Activated T-helper 9 cell treated with anti-CD3 and anti-CD28 coated beads, Interleukin-2, amount 50 U/mL, for 16 hours (primary cell): ENCODE data around the gene PRICKLE2.

ENCODE experiments used
- DNase-seq: peaks from one replicate; pipeline ENCODE4 v3.0.0-alpha.2; 2020; ENCODE audit warnings: low read depth

The PRICKLE2 gene

GRCh38 chr3:64224826-64225610, at the start of gene PRICKLE2:
Gene PRICKLE2 (minus strand): TSS chr3:64225466. CDS start chr3:64198927, 26,539 bp downstream.
- no peak for DNase-seq

GRCh38 chr3:64272842-64273241, 47.6 kb upstream of the PRICKLE2 start:
- no peak for DNase-seq

- DNase-seq = no peak
These were observed 47.0 kb upstream of the PRICKLE2 start for GRCh38 chr3:64272271-64272670.

DNA sequence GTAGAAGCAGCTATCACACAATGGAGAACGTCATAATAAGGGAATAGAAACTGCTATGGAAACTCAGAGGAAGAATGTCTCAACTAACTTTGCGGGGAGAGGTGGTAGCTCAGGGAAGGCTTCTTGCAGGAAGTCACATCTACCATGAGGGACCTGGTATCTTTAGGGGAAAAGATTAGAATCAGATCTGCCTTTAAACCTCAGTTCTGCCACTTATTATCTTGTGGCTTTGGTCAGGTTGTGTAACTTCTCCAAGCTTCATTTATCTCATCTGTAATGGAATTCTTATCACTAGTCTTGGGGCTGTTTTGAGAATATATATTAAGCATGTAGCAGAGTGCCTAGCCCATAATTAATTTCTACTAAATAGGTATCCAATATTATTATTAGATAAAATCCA, 46.4 kb upstream of the PRICKLE2 start:
- no peak for DNase-seq

DNA sequence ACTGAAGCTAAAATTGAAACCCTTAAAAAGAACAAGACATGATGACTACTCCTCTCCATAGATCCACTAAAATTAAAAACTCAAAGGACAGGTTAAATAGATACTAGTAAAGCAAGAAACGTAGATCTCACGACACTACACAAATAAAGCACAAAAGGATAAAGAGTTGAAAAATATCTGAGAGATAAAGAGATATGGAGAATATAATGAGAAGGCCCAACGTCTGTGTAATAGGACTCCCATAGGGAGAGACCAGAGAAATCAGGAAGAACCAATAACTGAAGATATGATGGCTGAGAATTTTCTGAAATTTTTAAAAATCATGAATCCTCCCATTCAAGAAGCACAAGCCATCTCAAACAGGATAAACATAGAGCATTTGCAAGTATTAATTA, 45.6 kb upstream of the PRICKLE2 start:
- no peak for DNase-seq

GRCh38 chr3:64270142-64270865, 45.0 kb upstream of the PRICKLE2 start:
- DNase-seq = no peak

DNA sequence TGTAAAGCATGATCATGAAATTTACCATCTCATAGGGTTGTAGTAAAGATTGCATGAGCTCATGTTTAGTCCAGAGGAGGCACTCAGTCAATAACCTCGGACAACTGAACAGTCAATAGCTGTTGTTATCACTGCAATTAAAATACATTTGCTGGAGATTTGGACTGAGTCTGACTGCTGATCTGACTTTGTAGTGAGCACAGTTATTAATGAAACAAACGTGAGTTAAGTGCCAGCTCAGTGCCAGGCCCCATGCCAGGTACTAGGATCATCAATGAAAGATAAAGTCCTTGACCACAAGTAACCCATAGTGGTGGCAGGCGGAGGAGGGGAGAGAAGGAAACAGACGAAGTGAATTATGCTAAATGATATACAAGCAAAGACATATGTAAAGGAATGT, 43.7 kb upstream of the PRICKLE2 start:
- DNase-seq = no peak

- DNase-seq = no peak
These were observed 42.7 kb upstream of the PRICKLE2 start for GRCh38 chr3:64267721-64268604.

DNA sequence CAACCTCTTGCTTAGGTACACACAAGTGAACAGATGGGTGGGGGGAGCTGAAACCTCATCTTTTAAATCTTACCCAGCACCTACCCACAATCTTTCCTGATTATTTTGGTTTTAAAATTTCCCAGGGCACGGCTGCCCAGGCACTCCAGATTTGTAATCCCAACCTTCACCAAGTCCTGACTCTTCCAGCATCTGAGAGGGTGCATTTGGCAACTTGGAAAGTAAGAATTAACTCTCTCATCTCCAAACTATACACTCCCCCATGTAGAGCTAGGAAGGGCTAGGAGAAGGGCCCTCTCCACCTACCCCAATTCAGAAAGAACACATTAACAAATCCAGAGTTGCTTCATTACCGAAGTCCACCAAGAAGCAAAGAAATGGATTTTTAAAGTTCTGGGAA, 41.7 kb upstream of the PRICKLE2 start:
- DNase-seq = no peak

DNA sequence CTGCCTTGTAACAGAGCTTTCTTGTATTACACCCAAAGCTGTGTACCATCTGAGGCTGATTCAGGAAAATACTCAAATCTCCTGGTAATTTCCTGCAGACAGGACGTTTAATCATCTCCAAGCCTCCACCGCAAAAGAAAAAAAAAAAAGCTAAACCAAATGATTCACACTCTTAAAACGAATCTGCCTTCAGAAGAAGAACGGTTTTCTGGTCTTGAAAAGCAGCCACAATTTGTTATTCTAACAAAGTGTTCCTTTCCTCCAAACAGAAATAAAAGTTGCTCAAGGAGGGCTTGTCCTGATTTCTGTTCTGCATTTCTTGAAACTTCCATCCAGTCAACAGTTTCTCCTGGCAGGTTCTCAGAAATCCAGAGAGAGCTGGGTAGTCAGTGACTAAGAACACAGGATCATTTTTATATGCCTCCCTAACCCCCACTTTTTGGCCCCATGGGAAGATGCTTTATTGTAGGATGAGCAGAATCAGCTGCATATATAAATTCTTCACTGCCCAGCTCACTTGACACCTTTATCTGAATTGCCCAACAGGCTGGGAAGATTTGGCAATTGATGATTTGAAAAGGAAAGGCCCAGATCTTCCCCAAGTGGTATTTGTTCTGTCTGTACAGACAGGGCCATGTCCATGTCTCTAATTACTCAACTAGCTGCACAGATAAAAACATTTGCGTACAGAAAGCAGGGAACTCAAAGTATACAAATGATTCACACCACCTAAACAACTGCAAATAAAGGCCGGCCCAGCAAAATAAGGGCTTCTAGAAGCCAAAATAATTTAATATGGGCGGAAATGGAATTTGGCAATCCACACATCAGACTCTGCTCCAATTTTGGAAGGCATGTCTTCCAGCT, 41.0 kb upstream of the PRICKLE2 start:
- DNase-seq = no peak

GRCh38 chr3:64265646-64266045, 40.4 kb upstream of the PRICKLE2 start:
- DNase-seq = no peak

DNA sequence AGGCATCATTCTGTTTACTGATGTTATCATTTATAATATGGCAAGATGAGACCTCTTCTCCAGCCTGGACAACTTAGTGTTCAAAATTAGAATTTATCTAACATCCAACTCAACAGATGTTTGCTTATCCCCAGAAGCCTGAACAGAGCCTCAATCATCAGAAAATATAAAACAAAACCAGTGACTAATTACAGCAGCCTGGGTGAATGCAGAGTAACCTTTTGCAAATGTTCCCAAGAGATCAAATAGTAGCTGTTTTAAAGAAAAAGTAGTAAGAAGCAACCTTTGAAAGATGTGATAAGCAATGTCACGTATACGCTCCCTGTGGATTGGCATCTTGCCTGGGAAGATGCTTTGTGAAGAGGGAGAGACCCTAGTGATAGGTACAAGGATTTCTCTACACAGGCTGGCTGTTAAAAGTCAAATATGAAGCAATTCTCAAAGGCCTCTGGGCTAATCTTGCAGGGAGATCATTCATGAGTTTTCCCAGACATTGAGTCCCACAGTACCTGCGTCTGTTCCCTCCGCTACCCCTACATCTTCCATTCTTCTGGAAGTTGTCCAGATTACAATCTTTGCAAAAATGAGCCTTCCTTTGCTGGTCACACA, 39.3 kb upstream of the PRICKLE2 start:
- DNase-seq = no peak

DNA sequence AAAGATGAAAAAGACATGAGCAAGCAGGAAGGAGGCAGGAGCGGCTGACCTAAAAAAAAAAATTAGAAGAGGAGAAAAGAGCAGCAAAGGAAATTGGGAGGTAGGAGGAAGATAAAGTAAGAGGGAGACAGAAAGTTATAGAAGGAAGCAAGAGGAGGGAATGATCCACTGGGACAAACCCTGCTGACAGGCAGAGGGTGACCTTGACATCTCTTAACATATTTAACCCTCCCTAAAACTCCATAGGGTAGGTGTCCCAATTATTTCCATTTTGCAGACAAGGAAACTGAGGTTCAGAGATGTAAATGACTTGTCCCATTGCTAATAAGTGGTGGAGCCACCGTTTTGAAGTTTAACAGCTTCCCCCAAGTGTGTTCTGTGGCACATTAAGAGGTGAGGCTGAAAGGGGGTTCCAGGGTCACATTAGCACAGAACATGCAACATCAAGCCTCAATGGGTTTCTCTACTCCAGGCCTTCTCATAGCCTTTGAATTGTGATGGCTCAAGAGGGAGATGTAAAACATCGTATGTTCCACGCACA, 37.4 kb upstream of the PRICKLE2 start:
- no peak for DNase-seq

GRCh38 chr3:64260431-64260830, 35.2 kb upstream of the PRICKLE2 start:
- no peak for DNase-seq

DNA sequence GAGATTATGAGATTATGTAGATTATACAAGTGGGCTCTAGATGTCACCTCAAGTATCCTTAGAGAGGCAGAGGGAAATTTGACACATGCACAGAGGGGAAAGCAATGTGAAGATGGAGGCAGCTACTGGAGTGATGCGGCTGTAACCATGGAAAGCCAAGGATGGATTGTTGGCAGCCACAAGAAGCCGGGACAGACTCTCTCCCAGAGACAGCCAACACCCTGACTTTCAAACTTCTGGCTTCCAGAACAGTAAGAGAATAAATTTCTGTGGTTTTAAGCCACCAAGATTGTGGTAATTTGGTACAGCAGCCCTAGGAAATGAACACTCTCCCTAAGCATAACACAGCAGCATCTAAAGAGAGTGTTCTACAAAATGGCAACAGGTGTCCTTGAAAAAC, 34.4 kb upstream of the PRICKLE2 start:
- DNase-seq = no peak

DNA sequence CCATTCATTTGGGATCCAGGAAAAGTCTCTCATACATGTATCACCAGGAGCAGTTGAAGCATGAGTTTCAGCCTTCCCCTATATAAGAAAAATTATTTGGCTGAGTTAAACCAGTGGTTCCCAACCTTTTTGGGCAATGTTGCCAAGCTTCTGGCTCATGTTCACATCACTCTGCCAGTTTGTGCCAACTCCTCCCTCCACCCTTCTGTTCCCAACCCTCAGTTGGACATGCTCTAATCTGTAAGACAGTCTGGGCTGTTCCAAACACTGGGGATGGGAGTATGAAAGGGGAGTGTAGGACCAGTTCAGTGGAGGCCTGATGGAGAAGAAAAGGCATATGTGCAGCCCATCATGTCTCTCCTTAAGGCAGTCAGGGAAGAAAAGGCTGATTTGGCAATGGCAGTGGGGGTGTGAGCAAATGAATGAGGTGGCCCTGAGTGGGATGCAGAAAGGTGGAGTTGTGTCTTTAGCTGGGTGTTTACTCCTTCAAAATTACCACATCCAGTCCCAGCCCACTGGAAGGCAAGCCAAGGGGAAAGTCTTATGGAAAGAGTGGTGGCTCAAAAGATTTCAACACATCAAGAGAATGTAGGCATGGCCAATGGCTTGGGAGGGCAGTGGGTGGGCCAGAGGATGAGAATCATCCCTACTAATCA, 32.0 kb upstream of the PRICKLE2 start:
- no peak for DNase-seq

DNA sequence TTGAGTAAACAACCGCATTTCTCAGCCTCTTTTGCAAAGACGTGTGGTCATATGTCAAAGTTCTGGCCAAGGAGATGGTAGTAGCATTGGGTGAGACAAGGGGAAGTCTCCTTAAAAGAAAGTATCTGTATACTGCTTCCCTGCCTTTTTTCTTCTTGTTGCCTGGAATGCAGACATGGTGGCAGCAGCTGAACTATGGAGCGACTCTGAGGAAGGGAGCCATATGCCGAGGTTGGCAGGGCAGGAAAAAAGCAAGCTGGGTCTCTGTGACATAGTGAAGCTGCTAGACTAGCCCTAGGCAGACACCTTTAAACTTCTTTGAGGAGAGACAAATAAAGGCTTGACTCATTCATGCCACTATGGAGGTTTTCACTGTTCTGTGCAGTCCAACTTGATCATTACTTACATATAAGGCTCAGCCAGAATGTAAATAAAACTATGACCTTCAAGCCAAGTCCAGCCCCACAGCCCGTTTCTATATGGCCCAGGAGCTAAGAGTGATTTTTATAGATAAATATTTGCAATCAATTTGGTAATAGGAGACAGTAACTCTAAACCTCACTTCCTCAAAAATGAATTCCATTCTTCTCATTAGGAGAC, 30.6 kb upstream of the PRICKLE2 start:
- no peak for DNase-seq

GRCh38 chr3:64254443-64254842, 29.2 kb upstream of the PRICKLE2 start:
- no peak for DNase-seq

DNA sequence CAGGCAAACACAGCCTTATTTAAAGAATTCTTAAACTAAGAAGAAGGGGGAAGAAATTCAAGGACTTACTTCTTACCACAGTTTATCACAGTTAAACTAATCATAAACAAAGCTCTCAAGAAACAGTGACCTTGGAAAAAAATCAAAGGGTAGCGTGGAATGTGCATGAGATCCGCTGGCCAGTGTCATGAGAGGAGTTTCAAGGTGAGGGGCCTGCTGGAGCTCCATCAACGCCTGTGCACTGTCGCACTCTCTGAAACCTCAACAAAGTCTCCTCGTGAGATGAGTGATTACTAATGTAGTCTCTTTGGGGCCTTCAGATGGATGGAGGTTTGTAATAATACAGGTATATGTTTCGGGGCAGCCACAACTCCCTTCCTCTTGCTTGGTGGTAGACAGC, 28.4 kb upstream of the PRICKLE2 start:
- DNase-seq = no peak

DNA sequence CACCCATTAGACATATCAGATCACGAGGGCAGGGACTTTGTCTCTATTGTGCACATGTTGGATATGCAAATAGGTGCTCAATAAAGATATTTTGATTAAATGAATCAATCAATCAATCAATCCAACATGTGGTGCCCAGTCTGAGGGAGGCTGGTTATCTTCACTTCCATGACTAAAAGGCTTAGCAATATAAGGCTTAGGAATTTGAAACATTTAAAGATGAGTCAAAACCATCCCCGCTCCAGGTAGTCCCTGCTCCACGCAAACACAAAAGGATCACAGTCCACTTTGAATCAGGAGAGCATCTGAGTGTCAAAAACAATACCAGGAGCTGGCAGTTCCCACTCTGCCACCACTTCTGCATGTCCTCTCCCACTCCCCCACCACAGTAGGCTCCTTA, 25.8 kb upstream of the PRICKLE2 start:
- DNase-seq = no peak
